GM12873 (cell line): Measurements from ENCODE around the gene MBL2.
A peak's percentile ranks its signal among the peaks of the same experiment; 100 is the strongest.

Experiments used
- TF ChIP-seq, protein P1 (sequence below): IDR thresholded peaks from 2 replicates; pipeline ENCODE4 v1.5.1; 2012; ENCODE audit warnings: low read depth, mild to moderate bottlenecking, moderate library complexity, low read length, control low read depth; ENCODE audit not compliant: insufficient read depth; ENCODE audit errors: missing control alignments

MBL2 gene

DNA sequence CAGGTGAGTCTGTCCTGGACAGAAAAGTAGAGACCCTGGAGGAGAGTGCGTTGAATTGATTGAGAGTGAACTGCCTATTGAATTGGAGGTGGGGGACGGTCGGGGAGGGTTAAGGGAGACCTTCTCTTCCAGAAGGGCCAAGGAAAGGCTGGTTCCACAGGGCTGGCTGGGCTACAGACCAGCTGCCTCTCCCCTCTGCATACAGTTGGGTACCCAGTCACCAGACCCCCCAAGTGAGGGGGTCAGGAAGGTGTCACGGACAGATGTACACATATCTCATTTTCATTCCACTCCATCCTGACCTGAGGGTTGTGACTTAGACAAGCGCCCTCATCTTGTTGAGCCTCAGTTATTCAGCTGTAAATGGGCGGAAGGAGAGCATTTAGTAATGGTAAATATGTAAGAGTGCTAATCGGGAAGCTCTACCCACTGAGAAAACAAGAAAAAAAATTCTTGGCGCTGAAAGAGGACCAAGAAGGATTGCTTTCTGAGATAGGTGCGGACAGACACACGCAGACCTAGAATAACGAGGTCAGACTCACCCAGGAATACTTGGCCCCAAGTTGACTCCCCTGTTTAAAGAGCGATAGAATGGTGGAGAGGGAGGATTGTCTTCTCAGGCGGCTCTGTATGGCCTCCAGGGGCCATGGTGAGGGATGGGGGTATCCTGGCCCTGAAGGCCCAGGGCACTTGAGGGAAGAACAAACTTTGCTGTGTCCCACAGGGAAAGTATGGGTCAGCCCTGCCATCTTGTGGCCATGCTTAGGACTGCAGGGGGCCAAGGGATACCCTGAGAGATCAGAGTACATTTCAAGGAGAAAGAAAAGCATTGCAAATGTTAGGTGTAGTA is 7.2 kb upstream of the MBL2 start:
- TF ChIP-seq, protein P1, sequence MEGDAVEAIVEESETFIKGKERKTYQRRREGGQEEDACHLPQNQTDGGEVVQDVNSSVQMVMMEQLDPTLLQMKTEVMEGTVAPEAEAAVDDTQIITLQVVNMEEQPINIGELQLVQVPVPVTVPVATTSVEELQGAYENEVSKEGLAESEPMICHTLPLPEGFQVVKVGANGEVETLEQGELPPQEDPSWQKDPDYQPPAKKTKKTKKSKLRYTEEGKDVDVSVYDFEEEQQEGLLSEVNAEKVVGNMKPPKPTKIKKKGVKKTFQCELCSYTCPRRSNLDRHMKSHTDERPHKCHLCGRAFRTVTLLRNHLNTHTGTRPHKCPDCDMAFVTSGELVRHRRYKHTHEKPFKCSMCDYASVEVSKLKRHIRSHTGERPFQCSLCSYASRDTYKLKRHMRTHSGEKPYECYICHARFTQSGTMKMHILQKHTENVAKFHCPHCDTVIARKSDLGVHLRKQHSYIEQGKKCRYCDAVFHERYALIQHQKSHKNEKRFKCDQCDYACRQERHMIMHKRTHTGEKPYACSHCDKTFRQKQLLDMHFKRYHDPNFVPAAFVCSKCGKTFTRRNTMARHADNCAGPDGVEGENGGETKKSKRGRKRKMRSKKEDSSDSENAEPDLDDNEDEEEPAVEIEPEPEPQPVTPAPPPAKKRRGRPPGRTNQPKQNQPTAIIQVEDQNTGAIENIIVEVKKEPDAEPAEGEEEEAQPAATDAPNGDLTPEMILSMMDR, result peak; percentile 95

DNA sequence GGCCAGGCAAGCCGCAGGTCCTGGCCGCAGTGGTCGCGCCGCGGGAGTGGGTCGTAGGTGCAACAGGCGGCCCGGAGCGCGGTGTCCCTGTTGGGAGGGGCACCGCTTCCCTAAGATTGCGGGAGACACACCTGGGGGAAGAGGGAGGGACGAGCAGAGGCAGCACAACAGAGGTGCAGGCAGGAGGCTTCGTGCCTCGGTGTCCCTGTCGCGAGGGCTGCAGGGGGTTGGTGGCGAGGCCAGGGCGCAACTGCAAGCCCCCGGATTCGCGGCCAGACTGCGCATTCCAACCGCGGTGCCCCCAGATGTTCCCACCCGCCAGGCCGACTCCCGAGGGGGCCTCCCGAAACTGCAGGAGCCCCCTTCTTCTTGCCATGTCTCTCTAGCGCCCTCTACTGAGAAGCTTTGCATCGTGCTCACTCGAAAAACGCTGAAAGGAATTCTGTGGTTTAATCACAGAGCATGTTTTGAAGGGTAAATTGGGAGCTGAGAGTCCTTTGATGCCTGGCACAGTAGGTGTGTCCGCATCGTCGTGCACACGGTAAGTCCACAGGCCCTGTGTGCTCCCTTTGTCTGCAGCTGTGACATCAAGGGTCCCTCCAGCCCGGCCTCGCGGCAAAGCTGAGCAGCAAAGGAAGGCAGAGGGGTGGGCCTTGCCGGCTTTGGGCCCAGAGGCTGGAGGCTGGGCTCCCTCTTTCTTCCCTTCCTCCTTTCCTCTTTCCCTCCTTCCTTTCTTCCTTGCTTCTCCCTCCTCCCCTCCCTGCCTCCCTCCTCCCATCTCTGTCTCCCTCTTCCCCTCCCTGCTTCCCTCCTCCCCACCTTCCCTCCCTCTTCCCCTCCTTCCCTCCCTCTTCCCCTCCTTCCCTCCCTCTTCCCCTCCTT is 6.2 kb upstream of the MBL2 start:
- TF ChIP-seq, protein P1, result peak; percentile 53

DNA sequence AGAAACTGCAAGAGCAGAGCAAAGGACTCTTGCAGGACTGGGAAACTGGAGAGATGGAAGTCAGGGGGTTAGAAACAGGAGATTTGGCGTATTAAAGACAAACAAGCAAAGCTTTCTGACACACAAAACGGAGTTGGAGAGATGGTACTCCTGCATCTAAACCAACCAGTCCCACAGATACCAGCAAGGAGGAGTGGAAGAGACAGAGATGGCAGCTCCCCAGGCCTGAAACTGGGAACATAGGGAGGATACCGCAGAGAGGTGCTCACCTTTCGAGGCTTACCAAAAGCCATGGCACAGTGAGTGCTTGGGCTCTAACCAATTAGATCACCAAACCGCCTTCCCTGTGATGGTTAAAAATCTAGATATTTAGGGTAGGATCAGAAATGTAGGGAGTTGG is 4.8 kb upstream of the MBL2 start:
- TF ChIP-seq, protein P1, result no peak

DNA sequence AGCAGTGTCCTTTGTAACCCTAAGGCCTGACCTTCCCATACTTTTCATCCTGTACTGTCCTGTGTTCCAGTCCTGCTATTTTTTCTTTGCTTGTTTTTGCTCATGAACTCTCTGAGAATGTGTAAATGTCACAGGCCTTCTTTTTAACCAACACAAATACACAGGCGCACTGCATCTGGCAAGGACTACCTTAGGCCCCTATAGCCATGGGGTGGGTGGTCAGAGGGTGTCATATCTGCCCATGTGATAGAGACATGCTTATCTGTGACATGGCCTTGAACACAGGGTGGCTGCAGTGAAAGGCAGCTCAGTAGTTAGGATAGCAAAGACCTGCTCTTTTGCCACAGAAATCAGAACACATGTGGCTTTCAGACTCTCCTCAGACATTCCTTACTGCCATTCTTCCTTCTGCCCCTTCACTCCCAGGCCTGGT is 3.9 kb upstream of the MBL2 start:
- TF ChIP-seq, protein P1, result no peak

DNA sequence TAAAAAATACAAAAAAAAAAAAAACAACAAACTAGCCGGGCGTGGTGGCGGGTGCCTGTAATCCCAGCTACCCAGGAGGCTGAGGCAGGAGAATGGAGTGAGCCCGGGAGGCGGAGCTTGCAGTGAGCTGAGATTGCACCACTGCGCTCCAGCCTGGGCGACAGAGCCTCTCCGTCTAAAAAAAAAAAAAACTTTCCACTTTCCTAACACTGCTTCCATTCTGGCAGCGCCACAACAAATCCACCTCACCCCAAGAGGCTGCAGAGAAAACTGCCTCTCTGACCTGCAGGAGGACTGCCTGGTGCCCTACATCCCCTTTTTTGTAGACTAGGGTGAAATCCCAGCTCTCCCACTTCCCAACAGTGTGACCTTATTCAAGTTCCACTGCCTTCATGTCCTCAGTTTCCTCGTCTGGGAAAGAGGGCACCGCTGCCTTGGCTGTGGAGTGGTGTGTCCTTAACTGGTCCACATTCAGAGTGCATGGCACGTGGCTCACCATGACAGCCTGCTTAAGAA is 2.6 kb upstream of the MBL2 start:
- TF ChIP-seq, protein P1, result no peak

DNA sequence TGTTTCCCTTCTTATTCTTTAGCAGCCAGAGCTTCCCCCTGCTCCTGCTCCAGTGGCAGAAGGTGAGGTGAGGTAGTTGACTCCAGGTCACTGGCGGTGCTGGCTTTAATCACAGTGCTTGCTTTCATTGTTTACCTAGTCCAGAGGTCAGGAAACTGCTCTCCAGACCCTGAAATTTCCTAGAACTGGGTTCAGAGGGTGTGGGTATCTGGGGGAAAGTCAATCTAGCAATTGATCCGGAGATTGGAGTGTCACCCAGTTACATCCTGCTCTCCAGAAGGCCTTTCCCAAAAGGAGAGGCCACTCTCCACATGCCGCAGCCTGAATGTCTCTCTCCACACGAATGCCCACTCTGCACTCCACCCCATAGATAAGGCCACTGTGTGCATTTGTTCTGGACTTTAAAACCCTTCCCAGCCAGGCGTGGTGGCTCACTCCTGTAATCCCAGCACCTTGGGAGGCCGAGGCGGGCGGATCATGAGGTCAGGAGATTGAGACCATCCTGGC is 2.1 kb upstream of the MBL2 start:
- TF ChIP-seq, protein P1, result no peak

DNA sequence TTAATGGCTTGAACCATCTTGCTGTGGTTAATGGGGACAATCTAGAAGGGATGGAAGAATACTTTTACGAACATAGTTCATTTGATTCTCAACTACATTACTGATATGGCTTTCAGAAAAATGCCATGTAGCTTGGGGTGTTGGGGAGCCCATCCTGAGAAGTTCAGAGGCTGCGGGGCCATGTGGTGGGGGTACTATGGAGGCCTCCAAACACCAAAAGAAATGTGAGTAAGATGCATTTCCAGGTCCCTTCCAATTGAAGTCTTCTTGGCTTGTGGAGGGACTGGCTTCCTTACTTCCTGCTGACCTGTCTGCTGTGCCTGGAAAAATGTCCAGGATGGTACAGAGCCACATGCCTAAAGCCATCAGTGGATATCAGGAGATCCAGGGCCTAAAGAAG is 1.6 kb upstream of the MBL2 start:
- TF ChIP-seq, protein P1, result no peak
